ENCODE results near the gene KCNK16. TPM values are rescaled to one million over a fixed set of nuclear protein-coding genes. Genes with fewer than 3 reads are reported as not detected.
"Not testable (repeated sequence)": the region's sequence is repeated elsewhere in the genome, so short reads cannot be mapped to it uniquely, and the experiment has no call there.

The KCNK16 gene
- total and polyA plus RNA-seq, 2 donors (not counting 1 experiment from before 2014, with no cell fraction given) = not detected

DNA sequence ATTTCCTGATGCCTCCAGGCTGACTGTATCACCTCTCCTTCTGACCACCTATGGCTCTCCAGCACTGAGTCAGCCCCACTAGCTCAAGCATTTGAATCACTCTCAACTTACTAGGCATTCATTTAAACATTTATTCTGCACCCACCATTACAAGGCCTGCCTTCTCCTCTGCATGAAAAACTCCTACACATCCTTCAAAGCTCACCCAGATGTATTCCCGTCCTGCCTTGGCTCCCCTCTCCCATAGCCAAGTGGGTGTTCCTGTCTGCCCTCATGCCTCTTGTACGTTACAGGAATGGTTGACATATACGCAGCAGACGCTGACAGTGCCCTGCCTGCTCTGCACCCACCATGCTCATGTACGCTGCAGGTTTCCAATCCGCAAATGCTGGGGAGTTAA lies 29.9 kb downstream of the KCNK16 start:
- Histone ChIP-seq H3K27ac (ENCODE audit: insufficient read depth, low read length) (no peak overlapping the region), H4K20me1 (ENCODE audit: control insufficient read depth, extremely low read depth, insufficient read depth, low read length) (no peaks in the 10 kb centered on the region), H2AFZ (ENCODE audit: low read length) (no peak overlapping the region), H3K4me1 (ENCODE audit: control insufficient read depth, extremely low read depth, insufficient read depth, low read length) (no peaks in the 10 kb centered on the region), H3K4me3 (replicated peaks in 1 of 4; ENCODE audit: control extremely low read depth in 1 of 4, insufficient read depth in 1 of 4, low read depth in 3 of 4, low read length in 4 of 4) (no peak overlapping the region), H3K9me3 (ENCODE audit: control insufficient read depth, insufficient read depth, low read depth, low read length) (no peaks in the 10 kb centered on the region), H3K9ac (ENCODE audit: insufficient read depth, low read length) (no peak overlapping the region), H3K4me2 (ENCODE audit: extremely low read depth, insufficient read depth, low read length) (no peak overlapping the region), H3K79me2 (ENCODE audit: control insufficient read depth, insufficient read depth, low read length) (no peaks in the 10 kb centered on the region), H3K36me3 (ENCODE audit: control insufficient read depth, insufficient read depth, low read length) (no peaks in the 10 kb centered on the region), H3K27me3 (ENCODE audit: control insufficient read depth, insufficient read depth, low read length) (no peaks in the 10 kb centered on the region)
- TF ChIP-seq EZH2 (IDR thresholded peaks at IDR 0.05; ENCODE audit: low read length, missing control alignments) = no peak
- TF ChIP-seq, protein P1, sequence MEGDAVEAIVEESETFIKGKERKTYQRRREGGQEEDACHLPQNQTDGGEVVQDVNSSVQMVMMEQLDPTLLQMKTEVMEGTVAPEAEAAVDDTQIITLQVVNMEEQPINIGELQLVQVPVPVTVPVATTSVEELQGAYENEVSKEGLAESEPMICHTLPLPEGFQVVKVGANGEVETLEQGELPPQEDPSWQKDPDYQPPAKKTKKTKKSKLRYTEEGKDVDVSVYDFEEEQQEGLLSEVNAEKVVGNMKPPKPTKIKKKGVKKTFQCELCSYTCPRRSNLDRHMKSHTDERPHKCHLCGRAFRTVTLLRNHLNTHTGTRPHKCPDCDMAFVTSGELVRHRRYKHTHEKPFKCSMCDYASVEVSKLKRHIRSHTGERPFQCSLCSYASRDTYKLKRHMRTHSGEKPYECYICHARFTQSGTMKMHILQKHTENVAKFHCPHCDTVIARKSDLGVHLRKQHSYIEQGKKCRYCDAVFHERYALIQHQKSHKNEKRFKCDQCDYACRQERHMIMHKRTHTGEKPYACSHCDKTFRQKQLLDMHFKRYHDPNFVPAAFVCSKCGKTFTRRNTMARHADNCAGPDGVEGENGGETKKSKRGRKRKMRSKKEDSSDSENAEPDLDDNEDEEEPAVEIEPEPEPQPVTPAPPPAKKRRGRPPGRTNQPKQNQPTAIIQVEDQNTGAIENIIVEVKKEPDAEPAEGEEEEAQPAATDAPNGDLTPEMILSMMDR (conservative IDR thresholded peaks at IDR 0.05 in 1 of 2, IDR thresholded peaks at IDR 0.05 in 1 of 2; ENCODE audit: low read depth in 1 of 2, low read length in 2 of 2) = no peak
- no peak for DNase-seq (ENCODE audit: low read depth in 2 of 2)

DNA sequence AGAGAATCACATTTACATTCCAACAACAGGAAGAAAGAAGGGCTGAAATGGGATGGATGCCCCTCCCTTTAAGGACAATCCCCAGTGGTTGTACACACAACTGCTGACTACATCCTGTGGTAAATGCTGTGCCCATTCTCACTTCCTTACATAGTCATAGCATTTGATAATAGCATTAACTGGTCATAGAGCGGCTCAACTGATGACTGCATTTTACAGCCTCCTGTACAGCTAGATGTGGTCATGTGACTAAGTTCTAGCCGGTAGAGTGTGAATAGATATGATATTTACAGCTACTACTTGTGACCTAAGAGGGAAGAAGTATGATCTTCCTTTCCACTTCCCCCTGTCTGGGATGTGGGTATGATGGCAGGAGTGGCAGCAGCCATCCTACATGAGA lies 33.0 kb downstream of the KCNK16 start:
- Histone ChIP-seq H2AFZ (ENCODE audit: low read length) (no peak overlapping the region), H3K9ac (ENCODE audit: insufficient read depth, low read length) (no peak overlapping the region), H3K27me3 (ENCODE audit: control insufficient read depth, insufficient read depth, low read length) (no peaks in the 10 kb centered on the region), H3K9me3 (ENCODE audit: control insufficient read depth, insufficient read depth, low read depth, low read length) (no peaks in the 10 kb centered on the region), H3K4me2 (ENCODE audit: extremely low read depth, insufficient read depth, low read length) (no peak overlapping the region), H3K4me3 (replicated peaks in 1 of 4; ENCODE audit: control extremely low read depth in 1 of 4, insufficient read depth in 1 of 4, low read depth in 3 of 4, low read length in 4 of 4) (no peak overlapping the region), H4K20me1 (ENCODE audit: control insufficient read depth, extremely low read depth, insufficient read depth, low read length) (no peaks in the 10 kb centered on the region), H3K36me3 (ENCODE audit: control insufficient read depth, insufficient read depth, low read length) (no peaks in the 10 kb centered on the region), H3K4me1 (ENCODE audit: control insufficient read depth, extremely low read depth, insufficient read depth, low read length) (no peaks in the 10 kb centered on the region), H3K27ac (ENCODE audit: insufficient read depth, low read length) (no peak overlapping the region), H3K79me2 (ENCODE audit: control insufficient read depth, insufficient read depth, low read length) (no peaks in the 10 kb centered on the region)
- DNase-seq (ENCODE audit: low read depth in 2 of 2) = no peak
- no peak for TF ChIP-seq EZH2 (IDR thresholded peaks at IDR 0.05; ENCODE audit: low read length, missing control alignments)
- TF ChIP-seq, protein P1 (conservative IDR thresholded peaks at IDR 0.05 in 1 of 2, IDR thresholded peaks at IDR 0.05 in 1 of 2; ENCODE audit: low read depth in 1 of 2, low read length in 2 of 2) = no peak

DNA sequence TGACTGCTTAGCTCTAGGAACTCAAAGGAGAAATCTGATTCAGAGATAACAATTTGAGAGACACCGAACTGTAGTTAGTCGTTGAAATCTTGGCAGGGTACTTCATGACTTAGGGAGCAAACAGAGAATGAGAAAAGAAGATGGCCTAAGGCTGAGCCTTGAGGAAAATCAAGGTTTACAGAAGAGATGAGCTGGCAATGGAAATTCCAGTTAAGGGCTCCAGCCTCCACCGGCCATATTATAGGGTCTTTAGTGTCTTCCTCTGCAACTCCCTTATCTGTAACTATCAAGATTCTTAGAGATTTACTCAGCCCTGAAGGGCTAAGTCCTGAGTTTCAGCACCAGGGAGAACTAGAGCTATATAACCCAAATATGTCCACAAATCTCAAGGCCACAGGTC lies 34.9 kb downstream of the KCNK16 start:
- Histone ChIP-seq H3K27me3 (ENCODE audit: control insufficient read depth, insufficient read depth, low read length) (no peaks in the 10 kb centered on the region), H3K4me2 (ENCODE audit: extremely low read depth, insufficient read depth, low read length) (no peak overlapping the region), H3K27ac (ENCODE audit: insufficient read depth, low read length) (no peak overlapping the region), H2AFZ (ENCODE audit: low read length) (no peak overlapping the region), H3K4me3 (replicated peaks in 1 of 4; ENCODE audit: control extremely low read depth in 1 of 4, insufficient read depth in 1 of 4, low read depth in 3 of 4, low read length in 4 of 4) (no peak overlapping the region), H3K79me2 (ENCODE audit: control insufficient read depth, insufficient read depth, low read length) (no peaks in the 10 kb centered on the region), H4K20me1 (ENCODE audit: control insufficient read depth, extremely low read depth, insufficient read depth, low read length) (no peaks in the 10 kb centered on the region), H3K36me3 (ENCODE audit: control insufficient read depth, insufficient read depth, low read length) (no peaks in the 10 kb centered on the region), H3K4me1 (ENCODE audit: control insufficient read depth, extremely low read depth, insufficient read depth, low read length) (no peaks in the 10 kb centered on the region), H3K9ac (ENCODE audit: insufficient read depth, low read length) (no peak overlapping the region), H3K9me3 (ENCODE audit: control insufficient read depth, insufficient read depth, low read depth, low read length) (no peaks in the 10 kb centered on the region)
- no peak for TF ChIP-seq EZH2 (IDR thresholded peaks at IDR 0.05; ENCODE audit: low read length, missing control alignments)
- TF ChIP-seq, protein P1 (conservative IDR thresholded peaks at IDR 0.05 in 1 of 2, IDR thresholded peaks at IDR 0.05 in 1 of 2; ENCODE audit: low read depth in 1 of 2, low read length in 2 of 2) = no peak
- no peak for DNase-seq (ENCODE audit: low read depth in 2 of 2)

DNA sequence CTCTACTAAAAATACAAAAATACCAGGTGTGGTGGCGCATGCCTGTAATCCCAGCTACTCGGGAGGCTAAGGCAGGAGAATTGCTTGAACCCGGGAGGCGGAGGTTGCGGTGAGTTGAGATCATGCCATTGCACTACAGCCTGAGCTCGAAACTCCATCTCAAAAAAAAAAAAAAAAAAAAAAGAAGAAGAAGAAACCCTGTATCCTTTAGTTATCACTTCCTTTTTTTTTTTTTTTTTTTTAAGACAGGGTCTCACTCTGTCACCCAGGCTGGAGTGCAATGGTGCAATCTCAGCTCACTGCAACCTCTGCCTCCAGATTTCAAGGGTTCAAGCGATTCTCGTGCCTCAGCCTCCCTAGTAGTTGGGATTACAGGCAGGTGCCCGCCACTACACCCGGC lies 35.9 kb downstream of the KCNK16 start:
- not testable (repeated sequence) for H3K36me3 ChIP-seq (ENCODE audit: control insufficient read depth, insufficient read depth, low read length); H3K4me1 ChIP-seq (ENCODE audit: control insufficient read depth, extremely low read depth, insufficient read depth, low read length); H3K4me2 ChIP-seq (ENCODE audit: extremely low read depth, insufficient read depth, low read length); H4K20me1 ChIP-seq (ENCODE audit: control insufficient read depth, extremely low read depth, insufficient read depth, low read length); H2AFZ ChIP-seq (ENCODE audit: low read length); H3K27ac ChIP-seq (ENCODE audit: insufficient read depth, low read length); DNase-seq (ENCODE audit: low read depth in 2 of 2); H3K79me2 ChIP-seq (ENCODE audit: control insufficient read depth, insufficient read depth, low read length); H3K4me3 ChIP-seq (replicated peaks in 1 of 4; ENCODE audit: control extremely low read depth in 1 of 4, insufficient read depth in 1 of 4, low read depth in 3 of 4, low read length in 4 of 4); H3K9me3 ChIP-seq (ENCODE audit: control insufficient read depth, insufficient read depth, low read depth, low read length); H3K9ac ChIP-seq (ENCODE audit: insufficient read depth, low read length); H3K27me3 ChIP-seq (ENCODE audit: control insufficient read depth, insufficient read depth, low read length)

Measured in fibroblast of lung (primary cell).